Globus pallidus (tissue), 1 donor: Measurements from ENCODE around the gene PLEKHG2.
"Not testable (repeated sequence)": the region's sequence is repeated elsewhere in the genome, so short reads cannot be mapped to it uniquely, and the experiment has no call there.

Source experiments
- DNase-seq: peaks from one replicate; pipeline ENCODE4 v3.0.0-alpha.2; 2015; ENCODE audit warnings: low spot score

PLEKHG2 gene

DNA sequence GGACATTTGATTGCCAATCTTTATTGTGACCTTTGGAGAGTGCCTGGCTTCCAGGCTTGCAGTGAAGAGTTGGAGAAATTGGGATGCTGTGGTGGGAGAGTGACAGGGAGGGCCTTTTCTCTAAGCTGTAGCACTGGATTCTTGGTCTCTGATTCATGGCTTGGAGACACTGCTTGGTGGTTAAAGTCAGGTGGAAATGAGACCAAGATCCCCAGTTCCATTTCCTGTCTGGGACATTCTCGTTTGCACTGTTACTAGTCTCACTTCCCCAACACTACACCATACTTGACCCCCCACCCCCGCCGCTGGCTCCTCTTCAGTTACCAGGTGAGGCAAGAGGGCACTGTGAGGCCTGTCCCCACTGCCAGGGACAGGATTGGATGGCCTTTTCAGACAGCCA, 35.8 kb downstream of the PLEKHG2 start:
- no peak for DNase-seq

GRCh38 chr19:39449116-39449797, 36.8 kb downstream of the PLEKHG2 start:
- no peak for DNase-seq

DNA sequence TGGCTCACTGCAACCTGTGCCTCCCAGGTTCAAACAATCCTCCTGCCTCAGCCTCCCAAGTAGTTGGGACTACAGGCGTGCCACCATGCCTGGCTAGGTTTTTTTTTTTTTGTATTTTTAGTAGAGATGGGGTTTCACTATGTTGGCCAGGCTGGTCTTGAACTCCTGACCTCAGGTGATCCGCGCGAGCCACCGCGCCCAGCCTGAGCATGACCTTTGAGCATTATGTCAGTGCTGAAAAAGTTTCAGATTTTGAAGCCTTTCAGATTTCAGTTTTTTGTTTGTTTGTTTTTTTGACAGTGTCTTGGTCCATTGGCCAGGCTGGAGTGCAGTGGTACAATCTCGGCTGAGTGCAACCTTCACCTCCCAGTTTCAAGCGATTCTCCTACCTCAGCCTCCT, 38.8 kb downstream of the PLEKHG2 start:
- DNase-seq: not testable (repeated sequence)

DNA sequence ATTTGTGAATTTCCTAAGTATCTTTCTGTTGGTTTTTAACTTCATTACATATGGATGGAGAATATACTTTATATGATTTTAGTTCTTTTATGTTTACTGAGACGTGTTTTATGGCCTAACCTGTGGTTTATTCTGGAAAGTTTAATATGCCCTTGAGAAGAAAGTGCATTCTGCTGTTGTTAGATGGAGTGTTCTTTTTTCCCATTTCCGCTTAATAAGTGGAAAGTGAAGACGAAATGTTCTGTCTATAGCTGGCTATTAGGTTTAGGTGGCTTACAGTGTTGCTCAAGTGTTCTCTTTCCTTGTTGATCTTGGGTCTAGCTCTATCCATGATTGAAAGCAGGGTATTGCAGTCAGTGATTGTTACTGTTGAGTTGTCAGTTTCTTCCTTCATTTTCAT, 50.9 kb downstream of the PLEKHG2 start:
- DNase-seq: no peak

GRCh38 chr19:39465956-39466747, 53.7 kb downstream of the PLEKHG2 start:
- no peak for DNase-seq

DNA sequence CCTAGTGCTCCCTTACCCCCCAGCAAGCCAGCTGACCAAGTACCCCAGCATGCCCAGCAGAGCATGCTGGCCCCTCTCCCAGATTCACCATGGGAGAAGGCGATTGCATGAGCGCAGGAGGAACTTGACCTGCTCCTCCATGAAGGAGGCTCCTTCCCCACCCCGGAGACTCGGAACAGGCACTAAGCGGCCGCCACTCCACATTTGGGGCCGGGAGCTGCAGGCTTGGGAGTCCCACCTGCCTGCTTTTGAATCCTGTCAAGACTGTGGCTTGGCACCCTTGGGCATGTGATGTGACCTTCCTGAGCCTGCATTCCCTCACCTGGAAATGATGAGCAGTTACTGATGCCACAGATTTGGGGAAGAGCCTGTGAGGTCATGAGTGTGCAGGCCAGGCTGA, 55.5 kb downstream of the PLEKHG2 start:
- no peak for DNase-seq

DNA sequence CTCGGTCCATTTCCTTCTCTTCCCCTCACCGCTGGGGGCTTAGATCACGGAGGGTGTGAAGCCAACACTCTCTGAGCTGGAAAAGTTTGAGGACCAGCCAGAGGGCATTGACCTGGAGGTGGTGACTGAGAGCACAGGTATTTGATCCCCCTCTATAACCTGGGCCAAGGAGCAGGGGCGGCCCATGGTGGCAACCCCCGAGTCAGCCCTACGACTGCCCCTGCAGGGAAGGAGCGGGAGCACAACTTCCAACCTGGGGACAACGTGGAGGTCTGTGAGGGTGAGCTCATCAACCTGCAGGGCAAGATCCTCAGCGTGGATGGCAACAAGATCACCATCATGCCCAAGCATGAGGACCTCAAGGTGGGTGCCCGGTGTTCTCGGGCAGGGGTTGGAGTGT, 56.6 kb downstream of the PLEKHG2 start:
- no peak for DNase-seq

GRCh38 chr19:39469567-39469966, 57.1 kb downstream of the PLEKHG2 start:
- DNase-seq: no peak

DNA sequence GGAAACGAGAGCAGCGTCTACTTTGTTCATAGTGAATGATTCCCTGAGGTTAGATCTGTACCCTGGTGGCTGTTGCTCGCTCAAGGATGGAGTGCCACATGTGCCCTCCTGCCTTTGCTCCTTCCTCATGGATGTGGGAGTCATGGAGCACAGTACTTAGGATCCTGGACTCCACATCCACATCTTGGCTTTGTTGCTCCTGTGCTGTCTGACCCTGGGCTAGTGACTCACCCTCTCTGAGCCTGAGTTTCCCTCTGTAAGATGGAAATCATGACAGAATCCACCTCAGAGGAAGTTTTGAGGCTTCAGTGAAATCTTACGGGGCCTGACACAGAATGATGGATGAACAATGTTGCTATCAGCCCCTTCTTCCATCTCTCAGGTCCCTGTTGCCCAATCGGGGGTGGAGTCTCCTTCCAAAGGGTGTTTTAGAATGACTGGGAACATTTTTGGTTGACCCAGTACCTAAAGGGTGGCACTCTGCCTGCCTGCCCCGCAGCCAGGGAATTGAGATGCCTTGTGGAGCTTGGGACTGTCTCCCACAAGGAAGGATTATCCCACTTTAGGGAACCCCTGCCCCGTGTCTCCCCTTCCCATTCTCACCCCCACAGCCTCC, 58.4 kb downstream of the PLEKHG2 start:
- no peak for DNase-seq

- no peak for DNase-seq
Observed at GRCh38 chr19:39471756-39472536, 59.5 kb downstream of the PLEKHG2 start.

- no peak for DNase-seq
Observed at GRCh38 chr19:39472746-39473442, 60.4 kb downstream of the PLEKHG2 start.

GRCh38 chr19:39473443-39473960, 61.0 kb downstream of the PLEKHG2 start:
- DNase-seq: no peak

- DNase-seq: peak; percentile 7
Observed at GRCh38 chr19:39474139-39474620, 61.7 kb downstream of the PLEKHG2 start.

GRCh38 chr19:39475748-39476147, 63.3 kb downstream of the PLEKHG2 start:
- no peak for DNase-seq
